Measurements from ENCODE around the gene ZNF735. TPM values are rescaled to one million over a fixed set of nuclear protein-coding genes. Genes with fewer than 3 reads are reported as not detected.
"Not testable (repeated sequence)": the region's sequence is repeated elsewhere in the genome, so short reads cannot be mapped to it uniquely, and the experiment has no call there.

The ZNF735 gene
- not detected for total RNA-seq

DNA sequence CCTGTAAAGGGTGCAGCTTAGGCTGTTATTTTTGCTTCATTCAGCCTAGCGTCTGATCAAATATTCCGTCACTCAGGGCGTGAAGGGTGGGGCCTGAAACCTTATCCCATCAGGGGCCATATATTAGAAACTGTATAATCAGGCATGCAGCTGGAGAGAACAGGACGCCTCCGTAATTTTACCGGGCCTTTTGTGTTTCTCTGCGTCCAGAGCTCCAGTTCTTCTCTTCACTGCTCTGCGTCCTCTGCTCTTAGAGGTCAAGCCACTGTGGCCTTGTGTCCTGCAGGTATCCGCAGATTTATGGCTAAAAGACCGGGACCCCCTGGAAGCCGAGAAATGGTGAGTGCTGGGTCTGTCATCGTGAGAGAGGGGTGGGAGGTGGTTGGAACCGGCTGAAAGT, at the start of gene ZNF735:
ZNF735 (plus strand) TSS at position 301 of the 400 bp plus-strand sequence; CDS start at position 301, 0 bp downstream.
- H3K27ac ChIP-seq, result no peak within 1 kb of the TSS
- no peaks in the 10 kb centered on the region for H3K4me1 ChIP-seq
- ATAC-seq, result no peak
- TF ChIP-seq, protein P1, sequence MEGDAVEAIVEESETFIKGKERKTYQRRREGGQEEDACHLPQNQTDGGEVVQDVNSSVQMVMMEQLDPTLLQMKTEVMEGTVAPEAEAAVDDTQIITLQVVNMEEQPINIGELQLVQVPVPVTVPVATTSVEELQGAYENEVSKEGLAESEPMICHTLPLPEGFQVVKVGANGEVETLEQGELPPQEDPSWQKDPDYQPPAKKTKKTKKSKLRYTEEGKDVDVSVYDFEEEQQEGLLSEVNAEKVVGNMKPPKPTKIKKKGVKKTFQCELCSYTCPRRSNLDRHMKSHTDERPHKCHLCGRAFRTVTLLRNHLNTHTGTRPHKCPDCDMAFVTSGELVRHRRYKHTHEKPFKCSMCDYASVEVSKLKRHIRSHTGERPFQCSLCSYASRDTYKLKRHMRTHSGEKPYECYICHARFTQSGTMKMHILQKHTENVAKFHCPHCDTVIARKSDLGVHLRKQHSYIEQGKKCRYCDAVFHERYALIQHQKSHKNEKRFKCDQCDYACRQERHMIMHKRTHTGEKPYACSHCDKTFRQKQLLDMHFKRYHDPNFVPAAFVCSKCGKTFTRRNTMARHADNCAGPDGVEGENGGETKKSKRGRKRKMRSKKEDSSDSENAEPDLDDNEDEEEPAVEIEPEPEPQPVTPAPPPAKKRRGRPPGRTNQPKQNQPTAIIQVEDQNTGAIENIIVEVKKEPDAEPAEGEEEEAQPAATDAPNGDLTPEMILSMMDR (IDR thresholded peaks at IDR 0.05), result no peak
- TF ChIP-seq POLR2A (IDR thresholded peaks at IDR 0.05) (no peak), EP300 (IDR thresholded peaks at IDR 0.05) (no peak), POLR2AphosphoS5 (IDR thresholded peaks at IDR 0.05) (no peak)
- H3K9me3 ChIP-seq, result peaks cover 0 to 14% (median 0%) of the 10 kb centered on the region in 3 donors
- 82 to 88% methylated on average over 3 to 5 of the region's 13 CpGs for WGBS, 2 donors (ENCODE audit: low coverage in 1 of 2)
- no peak within 1 kb of the TSS for H3K4me3 ChIP-seq
- H3K27me3 ChIP-seq, result peaks cover 2% of the 10 kb centered on the region
- no peaks in the 10 kb centered on the region for H3K36me3 ChIP-seq

DNA sequence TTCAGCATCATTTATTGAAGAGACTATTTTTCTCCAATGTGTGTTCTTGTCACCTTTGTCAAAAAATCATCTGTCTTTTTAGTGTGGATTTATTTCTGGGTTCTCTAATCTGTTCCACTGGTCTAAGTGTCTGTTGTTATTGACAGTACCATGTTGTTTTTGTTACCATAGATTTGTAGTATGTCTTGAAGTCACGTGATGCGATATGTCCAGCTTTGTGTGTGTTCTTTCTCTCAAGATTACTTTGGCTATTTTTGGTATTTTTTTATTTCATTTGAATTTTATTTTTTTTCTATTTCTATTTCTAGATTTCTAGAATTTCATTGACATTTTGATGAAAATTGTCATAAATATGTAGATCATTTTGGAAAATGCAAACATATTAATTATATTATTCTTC, 36.0 kb upstream of the ZNF735 start:
- H3K4me3 ChIP-seq, ATAC-seq, H3K36me3 ChIP-seq, H3K4me1 ChIP-seq, H3K27ac ChIP-seq: not testable (repeated sequence)
- H3K27me3 ChIP-seq, result peaks cover 18% of the 10 kb centered on the region
- 58 to 85% methylated on average over 2 of the region's 2 CpGs for WGBS, 2 donors (ENCODE audit: low coverage in 1 of 2)
- H3K9me3 ChIP-seq, result peaks cover 0 to 12% (median 0%) of the 10 kb centered on the region in 3 donors

DNA sequence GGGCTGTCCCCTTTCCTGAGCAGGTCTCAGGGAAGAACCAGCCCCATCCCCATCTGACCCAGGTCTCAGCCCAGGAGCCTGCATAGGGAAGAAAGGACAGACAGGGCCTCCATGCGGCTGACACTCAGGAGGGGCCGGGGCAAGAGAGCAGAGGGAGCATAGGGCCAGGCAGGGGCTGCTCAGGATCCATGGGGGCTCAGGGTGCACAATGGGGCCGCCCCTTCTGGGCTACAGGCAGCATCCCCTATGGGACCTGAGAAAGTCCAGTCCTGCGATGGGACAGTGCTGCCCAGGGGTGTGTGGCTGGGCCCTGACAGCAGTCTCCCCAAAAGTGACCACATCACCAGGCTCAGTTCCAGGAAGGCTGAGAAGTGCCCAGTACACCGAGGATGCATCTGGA, 32.7 kb upstream of the ZNF735 start:
- no peak for ATAC-seq
- WGBS, 2 donors (ENCODE audit: low coverage in 1 of 2), result 57 to 60% methylated on average over 1 of the region's 5 CpGs
- H3K4me3 ChIP-seq, result no peak overlapping the region

DNA sequence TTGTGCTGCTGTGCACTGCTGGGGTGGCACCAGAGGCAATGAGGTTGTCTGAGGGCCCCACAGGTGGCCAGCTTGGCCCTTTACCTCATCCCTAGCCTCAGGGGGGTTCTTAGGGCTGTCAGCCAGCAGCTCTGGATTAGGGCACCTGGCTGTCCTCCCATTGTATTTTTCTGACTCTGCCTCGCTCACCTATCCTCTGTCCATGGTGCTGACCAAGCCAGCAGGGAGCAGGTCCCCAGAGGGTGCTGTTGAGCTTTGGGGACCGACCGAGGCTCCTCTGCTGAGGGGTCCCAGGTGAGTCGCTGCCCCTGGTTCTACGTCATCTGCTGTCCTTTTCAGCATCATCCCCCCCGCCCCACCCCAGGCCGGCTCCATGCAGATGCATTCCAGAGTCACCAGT, 32.1 kb upstream of the ZNF735 start:
- no peaks in the 10 kb centered on the region for H3K4me1 ChIP-seq
- WGBS, 2 donors (ENCODE audit: low coverage in 1 of 2), result 29 to 60% methylated on average over 1 to 4 of the region's 7 CpGs
- peaks cover 25% of the 10 kb centered on the region for H3K27me3 ChIP-seq
- H3K9me3 ChIP-seq, result peaks cover 0 to 13% (median 0%) of the 10 kb centered on the region in 3 donors
- no peak for ATAC-seq
- no peak overlapping the region for H3K4me3 ChIP-seq
- H3K27ac ChIP-seq, result no peak overlapping the region
- H3K36me3 ChIP-seq, result no peaks in the 10 kb centered on the region
- no peak for TF ChIP-seq POLR2AphosphoS5 (IDR thresholded peaks at IDR 0.05)

More for the DNA sequence above, 32.7 kb upstream of the ZNF735 start:
- Histone ChIP-seq H3K27me3 (peaks cover 25% of the 10 kb centered on the region), H3K4me1 (no peaks in the 10 kb centered on the region), H3K27ac (no peak overlapping the region), H3K36me3 (no peaks in the 10 kb centered on the region), H3K9me3 (peaks cover 0 to 10% (median 0%) of the 10 kb centered on the region in 3 donors)
- TF ChIP-seq, protein P1 (IDR thresholded peaks at IDR 0.05), result no peak
- TF ChIP-seq POLR2A (IDR thresholded peaks at IDR 0.05) (no peak), EP300 (IDR thresholded peaks at IDR 0.05) (no peak), POLR2AphosphoS5 (IDR thresholded peaks at IDR 0.05) (no peak)

DNA sequence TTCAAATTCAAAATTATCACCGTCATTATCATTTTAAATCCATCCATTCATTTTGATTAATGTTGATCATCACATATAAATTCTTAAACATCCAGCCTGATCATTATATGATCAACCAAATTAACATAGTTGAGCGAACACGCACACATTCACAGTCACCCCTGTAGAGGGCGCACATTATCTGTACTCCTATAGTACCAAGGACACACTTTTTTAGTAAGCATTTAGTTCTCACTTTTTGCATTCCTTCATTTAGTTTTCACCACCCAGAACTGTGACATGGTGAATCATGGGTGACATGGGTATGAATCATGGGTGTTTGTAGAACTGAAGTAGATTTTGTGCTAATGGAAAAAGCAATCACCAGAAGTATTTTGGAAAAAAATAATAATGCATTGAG, 26.0 kb upstream of the ZNF735 start:
- 35 to 48% methylated on average over 4 of the region's 4 CpGs for WGBS, 2 donors (ENCODE audit: low coverage in 1 of 2)
- H3K36me3 ChIP-seq, result no peaks in the 10 kb centered on the region
- no peak for ATAC-seq
- no peak for TF ChIP-seq EP300 (IDR thresholded peaks at IDR 0.05)
- TF ChIP-seq, protein P1 (IDR thresholded peaks at IDR 0.05), result peak in 2 of 4 experiments; percentile 11 to 43
- peaks cover 0 to 17% (median 0%) of the 10 kb centered on the region in 3 donors for H3K9me3 ChIP-seq
- no peak overlapping the region for H3K4me3 ChIP-seq
- peaks cover 49% of the 10 kb centered on the region for H3K27me3 ChIP-seq
- no peak overlapping the region for H3K27ac ChIP-seq
- H3K4me1 ChIP-seq, result peaks cover 0 to 17% (median 0%) of the 10 kb centered on the region in 3 donors

DNA sequence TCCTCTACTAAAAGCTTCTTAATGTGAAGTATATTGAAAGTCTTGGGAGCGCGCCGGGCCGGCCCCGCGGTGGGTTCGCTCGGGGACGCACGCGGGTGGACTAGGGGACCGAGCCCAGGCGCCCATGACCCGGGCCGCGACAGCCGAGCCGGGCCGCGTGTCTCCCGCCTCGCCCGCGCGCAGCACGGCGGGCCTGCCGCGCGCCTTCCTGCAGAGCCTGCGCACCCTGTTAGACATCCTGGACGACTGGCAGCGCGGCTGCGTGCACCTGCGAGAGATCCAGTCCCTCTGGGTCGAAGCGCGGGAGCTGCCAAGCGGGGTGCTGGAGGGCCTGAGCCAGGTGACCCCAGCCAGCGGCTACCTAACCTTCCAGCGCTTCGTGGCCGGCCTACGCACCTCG, 25.4 kb upstream of the ZNF735 start:
- no peak for TF ChIP-seq EP300 (IDR thresholded peaks at IDR 0.05)
- no peak for TF ChIP-seq POLR2AphosphoS5 (IDR thresholded peaks at IDR 0.05)
- TF ChIP-seq, protein P1 (IDR thresholded peaks at IDR 0.05), result no peak
- TF ChIP-seq POLR2A (IDR thresholded peaks at IDR 0.05), result no peak
- 30 to 67% methylated on average over 4 to 7 of the region's 46 CpGs for whole genome bisulfite sequencing, 2 donors (ENCODE audit: low coverage in 1 of 2)
- peaks cover 0 to 17% (median 0%) of the 10 kb centered on the region in 3 donors for H3K4me1 ChIP-seq
- peaks cover 0 to 17% (median 0%) of the 10 kb centered on the region in 3 donors for H3K9me3 ChIP-seq
- peaks cover 49% of the 10 kb centered on the region for H3K27me3 ChIP-seq
- H3K36me3 ChIP-seq, result no peaks in the 10 kb centered on the region
- H3K27ac ChIP-seq, result no peak overlapping the region
- peak overlapping the region in 1 of 2 donors; percentile 16 for H3K4me3 ChIP-seq
- ATAC-seq, result no peak

Measured in gastroesophageal sphincter (tissue), 4 donors.